NCI-H82 (cell line): ENCODE measurements around the gene CNTNAP2.

Experiments
- DNase-seq: peaks from one replicate; lab custom pipeline; 2025; lab: John Stamatoyannopoulos, UW

CNTNAP2 gene

GRCh38 chr7:146296028-146296427 lies 179.4 kb downstream of the CNTNAP2 start:
- DNase-seq, result no peak

DNA sequence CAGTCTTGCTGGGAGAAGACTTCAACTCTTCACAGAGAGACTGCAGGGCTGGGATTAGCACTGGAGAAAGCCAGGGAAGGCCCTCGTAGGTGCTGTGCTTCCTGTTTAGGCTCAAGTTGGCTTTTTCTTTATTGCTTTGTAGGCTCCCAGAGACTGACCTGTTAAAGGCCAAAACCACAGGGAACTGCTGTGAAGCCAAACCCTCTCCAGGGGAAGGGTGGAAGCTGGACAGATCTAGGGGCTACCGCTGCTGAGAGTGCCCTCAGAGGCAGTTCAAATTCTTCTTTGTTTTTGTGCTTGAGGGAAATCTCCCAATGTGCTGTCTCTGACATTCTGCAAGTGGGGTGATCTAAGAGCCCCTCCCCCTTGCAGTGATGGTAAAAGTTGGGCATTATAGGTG lies 198.4 kb downstream of the CNTNAP2 start:
- DNase-seq, result no peak

GRCh38 chr7:146319629-146320028 lies 203.0 kb downstream of the CNTNAP2 start:
- no peak for DNase-seq

GRCh38 chr7:146321301-146321700 lies 204.7 kb downstream of the CNTNAP2 start:
- DNase-seq, result no peak

DNA sequence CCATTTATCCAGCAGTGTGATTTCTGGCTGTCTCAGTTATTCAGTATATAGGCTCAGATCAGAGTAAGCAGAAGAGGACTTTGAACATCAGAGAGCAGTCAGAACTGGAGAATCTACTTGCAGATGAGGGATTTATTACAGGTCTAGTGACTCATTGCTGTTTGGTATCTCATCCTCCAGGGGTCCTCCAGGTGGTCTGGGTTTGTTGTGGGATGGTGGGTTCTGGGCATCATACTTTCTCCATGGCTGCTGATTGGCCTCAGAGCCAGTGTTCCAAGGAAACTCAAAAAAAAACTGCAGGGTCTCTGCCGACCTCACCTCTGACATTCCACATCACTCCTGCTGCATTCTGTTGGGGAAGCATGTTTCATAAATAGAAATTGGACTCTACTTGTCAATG lies 214.8 kb downstream of the CNTNAP2 start:
- DNase-seq, result no peak

- DNase-seq, result no peak
Observed at GRCh38 chr7:146345251-146345650, 228.7 kb downstream of the CNTNAP2 start.

- DNase-seq, result peak; percentile 39
Observed at GRCh38 chr7:146346096-146346495, 229.5 kb downstream of the CNTNAP2 start.

DNA sequence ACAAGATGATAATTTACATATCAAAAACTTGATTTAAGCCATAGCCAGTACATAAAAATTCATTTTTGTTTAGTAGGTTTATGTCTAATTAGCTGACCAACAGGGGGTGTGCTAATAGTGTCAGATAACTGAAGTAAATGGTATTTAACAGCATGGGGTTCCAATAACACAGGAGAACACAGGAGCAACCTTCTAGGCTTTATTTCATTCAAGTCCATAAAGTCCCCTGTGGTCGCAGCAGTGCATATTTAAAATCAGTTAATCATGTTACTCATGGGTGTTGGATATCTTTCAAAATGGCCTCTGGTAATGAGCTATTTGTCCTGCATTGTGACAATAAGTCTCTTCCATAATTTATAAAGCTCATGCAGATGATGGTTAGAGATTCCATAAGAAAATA lies 238.6 kb downstream of the CNTNAP2 start:
- DNase-seq, result no peak

GRCh38 chr7:146359176-146359575 lies 242.6 kb downstream of the CNTNAP2 start:
- DNase-seq, result no peak

DNA sequence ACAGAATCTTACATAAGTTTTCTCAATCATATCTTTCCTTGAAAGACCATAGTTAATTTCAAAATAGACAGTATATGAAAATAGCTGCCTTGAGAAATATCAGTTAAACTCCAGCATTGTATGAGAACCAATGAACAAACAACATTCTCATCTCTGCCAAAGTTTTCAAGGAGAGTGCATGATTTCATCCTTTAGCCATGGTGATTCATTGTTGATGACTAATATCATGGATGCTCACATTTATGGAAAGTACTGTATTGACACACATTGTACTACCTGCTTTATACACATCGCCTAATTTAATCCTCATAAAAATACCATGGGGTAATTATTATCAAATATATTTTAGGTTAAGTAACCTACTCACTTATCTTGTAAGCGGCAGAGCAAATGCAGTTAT lies 250.3 kb downstream of the CNTNAP2 start:
- DNase-seq, result no peak

GRCh38 chr7:146370171-146370570 lies 253.6 kb downstream of the CNTNAP2 start:
- no peak for DNase-seq

DNA sequence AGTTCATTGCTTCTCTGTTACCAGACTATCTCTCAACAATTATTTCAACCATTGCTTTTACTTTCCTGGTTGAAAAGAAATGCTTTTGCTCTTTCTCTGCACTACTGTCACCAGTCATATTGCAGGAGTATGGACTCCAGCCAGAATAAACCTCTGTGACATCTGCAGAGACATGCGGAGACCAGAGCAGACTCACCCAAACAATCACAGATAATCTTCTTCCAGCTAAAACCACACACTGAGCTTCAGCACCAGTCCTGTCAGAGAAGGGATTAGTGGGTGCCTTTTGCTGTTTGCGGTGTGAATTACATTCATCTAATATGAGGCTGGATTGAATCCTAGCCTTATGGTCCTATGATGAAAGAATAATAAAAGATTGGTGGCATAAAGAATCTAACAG lies 258.6 kb downstream of the CNTNAP2 start:
- DNase-seq, result peak; percentile 97

GRCh38 chr7:146378196-146378595 lies 261.6 kb downstream of the CNTNAP2 start:
- no peak for DNase-seq

- DNase-seq, result no peak
Observed at GRCh38 chr7:146387140-146387539, 270.5 kb downstream of the CNTNAP2 start.

- DNase-seq, result no peak
Observed at GRCh38 chr7:146388928-146389327, 272.3 kb downstream of the CNTNAP2 start.

GRCh38 chr7:146393346-146393745 lies 276.7 kb downstream of the CNTNAP2 start:
- no peak for DNase-seq

DNA sequence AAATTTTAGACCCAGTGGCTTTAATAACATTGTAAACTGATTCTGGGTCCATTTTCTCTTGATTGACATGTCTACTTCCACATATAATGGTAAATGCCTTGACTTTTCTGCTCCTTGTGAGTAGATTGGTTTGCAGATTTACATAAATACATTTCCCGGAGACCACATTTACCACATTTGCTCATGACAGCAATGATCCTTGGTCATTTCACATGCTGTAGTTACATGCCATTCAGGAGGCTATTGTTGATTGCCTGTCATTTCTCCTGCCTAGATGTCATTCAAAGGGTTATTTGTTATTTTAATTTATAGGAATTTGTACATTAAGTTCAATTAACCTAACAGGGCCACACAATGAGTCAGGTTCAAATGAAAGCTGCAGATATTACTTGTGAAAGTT lies 280.5 kb downstream of the CNTNAP2 start:
- DNase-seq, result no peak

GRCh38 chr7:146401939-146402338 lies 285.3 kb downstream of the CNTNAP2 start:
- DNase-seq, result no peak

GRCh38 chr7:146405737-146406136 lies 289.1 kb downstream of the CNTNAP2 start:
- no peak for DNase-seq

DNA sequence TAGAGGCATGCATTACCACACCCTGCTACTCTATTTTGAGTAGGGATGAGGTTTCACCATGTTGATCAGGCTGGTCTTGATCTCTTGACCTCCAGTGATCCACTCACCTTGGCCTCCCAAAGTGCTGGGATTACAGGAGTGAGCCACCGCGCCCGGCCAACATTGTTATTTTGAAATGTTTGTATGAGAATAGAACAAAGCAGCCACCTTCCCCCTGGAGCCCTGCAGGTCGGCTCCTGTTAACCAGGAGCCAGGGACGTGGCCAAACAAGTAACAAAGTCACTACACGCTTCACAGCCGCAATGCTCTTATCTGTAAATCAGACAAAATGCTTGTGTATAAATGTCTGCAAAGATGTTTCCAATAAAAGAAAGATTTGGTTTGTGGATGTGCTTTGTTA lies 295.4 kb downstream of the CNTNAP2 start:
- no peak for DNase-seq

- DNase-seq, result no peak
Observed at GRCh38 chr7:146412781-146413180, 296.2 kb downstream of the CNTNAP2 start.

GRCh38 chr7:146414373-146414772 lies 297.8 kb downstream of the CNTNAP2 start:
- DNase-seq, result peak; percentile 14

GRCh38 chr7:146414937-146415336 lies 298.3 kb downstream of the CNTNAP2 start:
- no peak for DNase-seq

DNA sequence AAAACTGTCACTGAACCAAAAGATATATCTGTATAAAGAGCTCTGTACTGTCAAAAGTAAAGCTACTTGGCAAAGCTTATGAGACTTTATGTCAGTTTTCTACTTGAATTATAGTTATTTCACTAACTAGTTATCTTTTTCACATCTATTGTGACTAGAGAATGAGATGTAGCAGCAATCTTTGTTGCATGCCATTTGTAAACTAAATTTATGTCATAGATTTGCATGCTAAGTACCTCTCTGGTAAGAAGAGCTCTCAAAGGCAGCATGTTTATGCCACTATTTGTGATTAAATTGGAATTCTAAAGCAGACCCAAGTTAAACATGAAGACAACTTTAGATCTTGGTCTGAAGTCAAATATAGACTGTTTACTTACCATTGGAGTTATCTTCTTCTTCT lies 300.6 kb downstream of the CNTNAP2 start:
- no peak for DNase-seq

- no peak for DNase-seq
Observed at GRCh38 chr7:146423446-146423845, 306.8 kb downstream of the CNTNAP2 start.
